ENCODE measurements around the gene MMD. TPM values are rescaled to one million over a fixed set of nuclear protein-coding genes. Genes with fewer than 3 reads are reported as not detected.

The MMD gene
- total and polyA plus RNA-seq, 2 of the 13 experiments (the other 11 are each of a cell fraction or from before 2014, with no cell fraction given): 121 to 225 TPM

DNA sequence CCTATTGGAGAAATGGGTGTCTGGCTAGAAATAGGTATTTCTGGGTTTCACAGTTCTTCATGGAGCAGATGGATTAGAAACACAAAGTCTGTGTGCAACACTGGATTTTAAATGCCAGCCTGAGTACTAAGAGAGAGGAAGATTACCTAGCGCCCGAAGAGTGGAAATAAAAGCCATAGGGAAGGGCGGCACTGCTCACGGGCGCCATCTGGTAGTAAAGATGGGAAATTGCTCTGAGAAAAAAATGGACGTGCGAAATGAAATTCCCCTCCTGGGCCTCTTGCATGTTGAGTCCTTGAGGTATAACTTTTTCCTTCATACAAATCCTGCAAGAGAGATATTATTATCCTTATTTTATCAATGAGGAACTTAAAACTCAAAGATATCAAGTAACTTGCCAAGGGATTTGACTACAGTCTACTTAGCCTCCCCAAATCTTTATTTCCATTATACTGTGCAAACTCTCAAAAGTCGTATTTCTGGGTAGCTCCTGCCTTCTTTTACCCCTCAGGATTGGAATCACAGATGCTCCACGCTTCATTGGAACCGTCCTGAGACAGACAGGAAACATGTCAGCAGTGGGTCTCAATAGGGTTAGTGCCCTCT is 72.8 kb downstream of the MMD start (continued):
- TF ChIP-seq KAT8 (CRISPR knock-in tag; IDR thresholded peaks at IDR 0.05) (peak; percentile 48), GATAD2A (CRISPR knock-in tag; IDR thresholded peaks at IDR 0.05) (peak; percentile 63), KMT2B (CRISPR knock-in tag; IDR thresholded peaks at IDR 0.05) (0 out of 2 replicates have a peak, but pooled peaks have one; percentile 47), HNRNPK (IDR thresholded peaks at IDR 0.05; ENCODE audit: low read depth, low read length, poor library complexity, severe bottlenecking) (no peak), ZNF160 (CRISPR knock-in tag; IDR thresholded peaks at IDR 0.05) (no peak), STAG1 (CRISPR knock-in tag; IDR thresholded peaks at IDR 0.05) (peak; percentile 91), ZFP62 (CRISPR knock-in tag; IDR thresholded peaks at IDR 0.05) (no peak), MEIS1 (CRISPR knock-in tag; IDR thresholded peaks at IDR 0.05; ENCODE audit: borderline replicate concordance) (no peak)
- TF ChIP-seq, protein P1, sequence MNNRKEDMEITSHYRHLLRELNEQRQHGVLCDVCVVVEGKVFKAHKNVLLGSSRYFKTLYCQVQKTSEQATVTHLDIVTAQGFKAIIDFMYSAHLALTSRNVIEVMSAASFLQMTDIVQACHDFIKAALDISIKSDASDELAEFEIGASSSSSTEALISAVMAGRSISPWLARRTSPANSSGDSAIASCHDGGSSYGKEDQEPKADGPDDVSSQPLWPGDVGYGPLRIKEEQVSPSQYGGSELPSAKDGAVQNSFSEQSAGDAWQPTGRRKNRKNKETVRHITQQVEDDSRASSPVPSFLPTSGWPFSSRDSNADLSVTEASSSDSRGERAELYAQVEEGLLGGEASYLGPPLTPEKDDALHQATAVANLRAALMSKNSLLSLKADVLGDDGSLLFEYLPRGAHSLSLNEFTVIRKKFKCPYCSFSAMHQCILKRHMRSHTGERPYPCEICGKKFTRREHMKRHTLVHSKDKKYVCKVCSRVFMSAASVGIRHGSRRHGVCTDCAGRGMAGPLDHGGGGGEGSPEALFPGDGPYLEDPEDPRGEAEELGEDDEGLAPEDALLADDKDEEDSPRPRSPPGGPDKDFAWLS (CRISPR knock-in tag; IDR thresholded peaks at IDR 0.05; ENCODE audit: borderline replicate concordance): no peak
- TF ChIP-seq, protein P2, sequence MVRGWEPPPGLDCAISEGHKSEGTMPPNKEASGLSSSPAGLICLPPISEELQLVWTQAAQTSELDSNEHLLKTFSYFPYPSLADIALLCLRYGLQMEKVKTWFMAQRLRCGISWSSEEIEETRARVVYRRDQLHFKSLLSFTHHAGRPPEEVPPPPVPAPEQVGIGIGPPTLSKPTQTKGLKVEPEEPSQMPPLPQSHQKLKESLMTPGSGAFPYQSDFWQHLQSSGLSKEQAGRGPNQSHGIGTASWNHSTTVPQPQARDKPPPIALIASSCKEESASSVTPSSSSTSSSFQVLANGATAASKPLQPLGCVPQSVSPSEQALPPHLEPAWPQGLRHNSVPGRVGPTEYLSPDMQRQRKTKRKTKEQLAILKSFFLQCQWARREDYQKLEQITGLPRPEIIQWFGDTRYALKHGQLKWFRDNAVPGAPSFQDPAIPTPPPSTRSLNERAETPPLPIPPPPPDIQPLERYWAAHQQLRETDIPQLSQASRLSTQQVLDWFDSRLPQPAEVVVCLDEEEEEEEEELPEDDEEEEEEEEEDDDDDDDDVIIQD (CRISPR knock-in tag; IDR thresholded peaks at IDR 0.05; ENCODE audit: low read depth): 0 out of 2 replicates have a peak, but pooled peaks have one; percentile 36
- TF ChIP-seq, protein P3, sequence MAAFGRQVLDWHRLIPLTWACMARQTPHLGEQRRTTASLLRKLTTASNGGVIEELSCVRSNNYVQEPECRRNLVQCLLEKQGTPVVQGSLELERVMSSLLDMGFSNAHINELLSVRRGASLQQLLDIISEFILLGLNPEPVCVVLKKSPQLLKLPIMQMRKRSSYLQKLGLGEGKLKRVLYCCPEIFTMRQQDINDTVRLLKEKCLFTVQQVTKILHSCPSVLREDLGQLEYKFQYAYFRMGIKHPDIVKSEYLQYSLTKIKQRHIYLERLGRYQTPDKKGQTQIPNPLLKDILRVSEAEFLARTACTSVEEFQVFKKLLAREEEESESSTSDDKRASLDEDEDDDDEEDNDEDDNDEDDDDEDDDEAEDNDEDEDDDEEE (CRISPR knock-in tag; IDR thresholded peaks at IDR 0.05): 0 out of 2 replicates have a peak, but pooled peaks have one; percentile 5
- TF ChIP-seq, protein P4, sequence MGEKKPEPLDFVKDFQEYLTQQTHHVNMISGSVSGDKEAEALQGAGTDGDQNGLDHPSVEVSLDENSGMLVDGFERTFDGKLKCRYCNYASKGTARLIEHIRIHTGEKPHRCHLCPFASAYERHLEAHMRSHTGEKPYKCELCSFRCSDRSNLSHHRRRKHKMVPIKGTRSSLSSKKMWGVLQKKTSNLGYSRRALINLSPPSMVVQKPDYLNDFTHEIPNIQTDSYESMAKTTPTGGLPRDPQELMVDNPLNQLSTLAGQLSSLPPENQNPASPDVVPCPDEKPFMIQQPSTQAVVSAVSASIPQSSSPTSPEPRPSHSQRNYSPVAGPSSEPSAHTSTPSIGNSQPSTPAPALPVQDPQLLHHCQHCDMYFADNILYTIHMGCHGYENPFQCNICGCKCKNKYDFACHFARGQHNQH (CRISPR knock-in tag; IDR thresholded peaks at IDR 0.05): peak; percentile 66; the same call in 1 of the 2 replicates
- TF ChIP-seq, protein P5, sequence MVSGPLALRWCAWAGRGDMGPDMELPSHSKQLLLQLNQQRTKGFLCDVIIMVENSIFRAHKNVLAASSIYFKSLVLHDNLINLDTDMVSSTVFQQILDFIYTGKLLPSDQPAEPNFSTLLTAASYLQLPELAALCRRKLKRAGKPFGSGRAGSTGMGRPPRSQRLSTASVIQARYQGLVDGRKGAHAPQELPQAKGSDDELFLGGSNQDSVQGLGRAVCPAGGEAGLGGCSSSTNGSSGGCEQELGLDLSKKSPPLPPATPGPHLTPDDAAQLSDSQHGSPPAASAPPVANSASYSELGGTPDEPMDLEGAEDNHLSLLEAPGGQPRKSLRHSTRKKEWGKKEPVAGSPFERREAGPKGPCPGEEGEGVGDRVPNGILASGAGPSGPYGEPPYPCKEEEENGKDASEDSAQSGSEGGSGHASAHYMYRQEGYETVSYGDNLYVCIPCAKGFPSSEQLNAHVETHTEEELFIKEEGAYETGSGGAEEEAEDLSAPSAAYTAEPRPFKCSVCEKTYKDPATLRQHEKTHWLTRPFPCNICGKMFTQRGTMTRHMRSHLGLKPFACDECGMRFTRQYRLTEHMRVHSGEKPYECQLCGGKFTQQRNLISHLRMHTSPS (CRISPR knock-in tag; IDR thresholded peaks at IDR 0.05; ENCODE audit: low read depth): no peak
- TF ChIP-seq, protein P6, sequence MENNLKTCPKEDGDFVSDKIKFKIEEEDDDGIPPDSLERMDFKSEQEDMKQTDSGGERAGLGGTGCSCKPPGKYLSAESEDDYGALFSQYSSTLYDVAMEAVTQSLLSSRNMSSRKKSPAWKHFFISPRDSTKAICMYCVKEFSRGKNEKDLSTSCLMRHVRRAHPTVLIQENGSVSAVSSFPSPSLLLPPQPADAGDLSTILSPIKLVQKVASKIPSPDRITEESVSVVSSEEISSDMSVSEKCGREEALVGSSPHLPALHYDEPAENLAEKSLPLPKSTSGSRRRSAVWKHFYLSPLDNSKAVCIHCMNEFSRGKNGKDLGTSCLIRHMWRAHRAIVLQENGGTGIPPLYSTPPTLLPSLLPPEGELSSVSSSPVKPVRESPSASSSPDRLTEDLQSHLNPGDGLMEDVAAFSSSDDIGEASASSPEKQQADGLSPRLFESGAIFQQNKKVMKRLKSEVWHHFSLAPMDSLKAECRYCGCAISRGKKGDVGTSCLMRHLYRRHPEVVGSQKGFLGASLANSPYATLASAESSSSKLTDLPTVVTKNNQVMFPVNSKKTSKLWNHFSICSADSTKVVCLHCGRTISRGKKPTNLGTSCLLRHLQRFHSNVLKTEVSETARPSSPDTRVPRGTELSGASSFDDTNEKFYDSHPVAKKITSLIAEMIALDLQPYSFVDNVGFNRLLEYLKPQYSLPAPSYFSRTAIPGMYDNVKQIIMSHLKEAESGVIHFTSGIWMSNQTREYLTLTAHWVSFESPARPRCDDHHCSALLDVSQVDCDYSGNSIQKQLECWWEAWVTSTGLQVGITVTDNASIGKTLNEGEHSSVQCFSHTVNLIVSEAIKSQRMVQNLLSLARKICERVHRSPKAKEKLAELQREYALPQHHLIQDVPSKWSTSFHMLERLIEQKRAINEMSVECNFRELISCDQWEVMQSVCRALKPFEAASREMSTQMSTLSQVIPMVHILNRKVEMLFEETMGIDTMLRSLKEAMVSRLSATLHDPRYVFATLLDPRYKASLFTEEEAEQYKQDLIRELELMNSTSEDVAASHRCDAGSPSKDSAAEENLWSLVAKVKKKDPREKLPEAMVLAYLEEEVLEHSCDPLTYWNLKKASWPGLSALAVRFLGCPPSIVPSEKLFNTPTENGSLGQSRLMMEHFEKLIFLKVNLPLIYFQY (CRISPR knock-in tag; IDR thresholded peaks at IDR 0.05; ENCODE audit: borderline replicate concordance): peak; percentile 34; the same call in 1 of the 2 replicates
- TF ChIP-seq, protein P7, sequence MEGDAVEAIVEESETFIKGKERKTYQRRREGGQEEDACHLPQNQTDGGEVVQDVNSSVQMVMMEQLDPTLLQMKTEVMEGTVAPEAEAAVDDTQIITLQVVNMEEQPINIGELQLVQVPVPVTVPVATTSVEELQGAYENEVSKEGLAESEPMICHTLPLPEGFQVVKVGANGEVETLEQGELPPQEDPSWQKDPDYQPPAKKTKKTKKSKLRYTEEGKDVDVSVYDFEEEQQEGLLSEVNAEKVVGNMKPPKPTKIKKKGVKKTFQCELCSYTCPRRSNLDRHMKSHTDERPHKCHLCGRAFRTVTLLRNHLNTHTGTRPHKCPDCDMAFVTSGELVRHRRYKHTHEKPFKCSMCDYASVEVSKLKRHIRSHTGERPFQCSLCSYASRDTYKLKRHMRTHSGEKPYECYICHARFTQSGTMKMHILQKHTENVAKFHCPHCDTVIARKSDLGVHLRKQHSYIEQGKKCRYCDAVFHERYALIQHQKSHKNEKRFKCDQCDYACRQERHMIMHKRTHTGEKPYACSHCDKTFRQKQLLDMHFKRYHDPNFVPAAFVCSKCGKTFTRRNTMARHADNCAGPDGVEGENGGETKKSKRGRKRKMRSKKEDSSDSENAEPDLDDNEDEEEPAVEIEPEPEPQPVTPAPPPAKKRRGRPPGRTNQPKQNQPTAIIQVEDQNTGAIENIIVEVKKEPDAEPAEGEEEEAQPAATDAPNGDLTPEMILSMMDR (CRISPR knock-in tag; IDR thresholded peaks at IDR 0.05): peak; percentile 90
